Central memory CD8-positive, alpha-beta T cell (primary cell): ENCODE data around the gene FTSJ1.
A peak's percentile ranks its signal among the peaks of the same experiment; 100 is the strongest.
"Not testable (repeated sequence)": the region's sequence is repeated elsewhere in the genome, so short reads cannot be mapped to it uniquely, and the experiment has no call there.

Source experiments
- ATAC-seq: fragments of 150-1000 bp; cut with Tn5 transposase; replicated peaks from 2 replicates; pipeline ENCODE4 v1.10.0; 2022; ENCODE audit warnings: mild to moderate bottlenecking, moderate FRiP score, moderate number of reproducible peaks; ENCODE audit not compliant: poor library complexity, severe bottlenecking; ENCODE audit errors: extremely low read depth
- DNase-seq, 2 donors: peaks; one replicate each; pipeline ENCODE4 v3.0.0; 2021; ENCODE audit warnings: low spot score in 2 of 2
- H3K27ac Mint-ChIP-seq: one replicate; pipeline ENCODE4 v1.8.0; 2022; ENCODE audit warnings: low read depth, mild to moderate bottlenecking, moderate library complexity, mixed read lengths
- H3K27me3 Mint-ChIP-seq: one replicate; pipeline ENCODE4 v1.8.0; 2022; ENCODE audit warnings: mixed read lengths
- H3K36me3 Mint-ChIP-seq: one replicate; pipeline ENCODE4 v1.8.0; 2022; ENCODE audit warnings: mild to moderate bottlenecking, moderate library complexity, mixed read lengths; ENCODE audit not compliant: insufficient read depth
- H3K4me1 Mint-ChIP-seq: one replicate; pipeline ENCODE4 v1.8.0; 2022; ENCODE audit warnings: mixed read lengths
- H3K4me3 Mint-ChIP-seq: one replicate; pipeline ENCODE4 v1.8.0; 2022; ENCODE audit warnings: mild to moderate bottlenecking, moderate library complexity, mixed read lengths
- H3K9me3 Mint-ChIP-seq: one replicate; pipeline ENCODE4 v1.8.0; 2022; ENCODE audit warnings: mixed read lengths

Gene FTSJ1

GRCh38 chrX:48509619-48510018 is 33.6 kb downstream of the FTSJ1 start:
- Mint-ChIP-seq H3K36me3 (peaks cover 18% of the 10 kb centered on the region), H3K4me3 (peak overlapping the region; percentile 94), H3K27ac (peak overlapping the region; percentile 90)

GRCh38 chrX:48511560-48511959 is 35.6 kb downstream of the FTSJ1 start:
- ATAC-seq (no peak), DNase-seq (no peak)
- H3K4me3 Mint-ChIP-seq: no peak overlapping the region
- H3K27ac Mint-ChIP-seq: peak overlapping the region; percentile 90
- H3K36me3 Mint-ChIP-seq: peaks cover 23% of the 10 kb centered on the region
- H3K9me3 Mint-ChIP-seq: no peaks in the 10 kb centered on the region
- peaks cover 31% of the 10 kb centered on the region for H3K4me1 Mint-ChIP-seq
- H3K27me3 Mint-ChIP-seq: no peaks in the 10 kb centered on the region

More at GRCh38 chrX:48509619-48510018, 33.6 kb downstream of the FTSJ1 start:
- H3K9me3 Mint-ChIP-seq: no peaks in the 10 kb centered on the region
- DNase-seq (no peak), ATAC-seq (no peak)
- H3K4me1 Mint-ChIP-seq: peaks cover 22% of the 10 kb centered on the region
- no peaks in the 10 kb centered on the region for H3K27me3 Mint-ChIP-seq

DNA sequence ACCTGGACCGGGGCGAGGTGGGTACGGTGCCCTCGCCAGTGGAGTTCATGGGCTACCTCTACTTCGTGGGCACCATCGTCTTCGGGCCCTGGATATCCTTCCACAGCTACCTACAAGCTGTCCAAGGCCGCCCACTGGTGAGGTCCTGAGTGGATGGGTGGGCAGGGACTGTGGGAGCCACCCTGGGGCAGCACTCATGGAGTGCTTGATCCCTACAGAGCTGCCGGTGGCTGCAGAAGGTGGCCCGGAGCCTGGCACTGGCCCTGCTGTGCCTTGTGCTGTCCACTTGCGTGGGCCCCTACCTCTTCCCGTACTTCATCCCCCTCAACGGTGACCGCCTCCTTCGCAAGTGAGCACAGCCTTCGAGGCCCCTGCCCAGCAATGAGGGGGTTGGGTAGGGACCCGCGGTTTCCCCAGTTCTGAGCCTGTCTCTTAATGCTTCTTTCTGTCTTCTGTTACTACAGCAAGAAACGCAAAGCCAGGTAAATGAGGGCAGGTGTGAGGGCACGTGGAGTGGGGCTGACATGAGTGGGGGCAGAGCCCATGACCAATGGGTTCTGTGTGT is 36.5 kb downstream of the FTSJ1 start:
- Mint-ChIP-seq H3K36me3 (peaks cover 25% of the 10 kb centered on the region), H3K4me1 (peaks cover 37% of the 10 kb centered on the region), H3K4me3 (no peak overlapping the region), H3K9me3 (no peaks in the 10 kb centered on the region), H3K27ac (no peak overlapping the region), H3K27me3 (no peaks in the 10 kb centered on the region)
- no peak for ATAC-seq
- no peak for DNase-seq

DNA sequence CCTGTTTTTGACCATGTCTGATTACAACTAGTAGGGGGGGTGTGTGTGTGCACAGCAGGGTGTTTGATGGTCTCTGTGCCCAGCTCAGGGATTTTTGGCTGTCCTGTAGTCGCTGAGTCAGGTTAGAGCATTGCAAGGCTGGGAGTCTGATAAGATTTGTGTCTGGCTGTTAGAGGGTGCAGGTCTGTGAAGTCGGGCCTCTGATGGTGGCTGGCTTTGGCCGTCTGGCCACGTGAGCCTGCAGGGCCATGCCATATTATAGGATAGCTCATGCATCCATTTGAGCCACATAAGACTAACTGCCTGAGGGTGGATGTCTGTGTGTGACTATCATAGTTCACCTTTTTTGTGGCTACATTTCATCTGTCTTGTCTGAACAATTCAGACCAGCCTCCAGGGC is 37.7 kb downstream of the FTSJ1 start:
- H3K9me3 Mint-ChIP-seq: no peaks in the 10 kb centered on the region
- peaks cover 22% of the 10 kb centered on the region for H3K36me3 Mint-ChIP-seq
- ATAC-seq (no peak), DNase-seq (no peak)
- no peak overlapping the region for H3K4me3 Mint-ChIP-seq
- no peak overlapping the region for H3K27ac Mint-ChIP-seq
- H3K27me3 Mint-ChIP-seq: no peaks in the 10 kb centered on the region
- peaks cover 37% of the 10 kb centered on the region for H3K4me1 Mint-ChIP-seq

GRCh38 chrX:48514126-48514806 is 38.3 kb downstream of the FTSJ1 start:
- peaks cover 19% of the 10 kb centered on the region for H3K36me3 Mint-ChIP-seq
- no peak for ATAC-seq
- DNase-seq: no peak
- peaks cover 34% of the 10 kb centered on the region for H3K4me1 Mint-ChIP-seq
- H3K27ac Mint-ChIP-seq: no peak overlapping the region
- H3K27me3 Mint-ChIP-seq: no peaks in the 10 kb centered on the region
- no peaks in the 10 kb centered on the region for H3K9me3 Mint-ChIP-seq
- H3K4me3 Mint-ChIP-seq: no peak overlapping the region

GRCh38 chrX:48514868-48515460 is 39.0 kb downstream of the FTSJ1 start:
- no peak overlapping the region for H3K27ac Mint-ChIP-seq
- H3K9me3 Mint-ChIP-seq: no peaks in the 10 kb centered on the region
- H3K4me3 Mint-ChIP-seq: no peak overlapping the region
- H3K36me3 Mint-ChIP-seq: peaks cover 16% of the 10 kb centered on the region
- no peaks in the 10 kb centered on the region for H3K27me3 Mint-ChIP-seq
- peaks cover 27% of the 10 kb centered on the region for H3K4me1 Mint-ChIP-seq
- no peak for DNase-seq
- no peak for ATAC-seq

DNA sequence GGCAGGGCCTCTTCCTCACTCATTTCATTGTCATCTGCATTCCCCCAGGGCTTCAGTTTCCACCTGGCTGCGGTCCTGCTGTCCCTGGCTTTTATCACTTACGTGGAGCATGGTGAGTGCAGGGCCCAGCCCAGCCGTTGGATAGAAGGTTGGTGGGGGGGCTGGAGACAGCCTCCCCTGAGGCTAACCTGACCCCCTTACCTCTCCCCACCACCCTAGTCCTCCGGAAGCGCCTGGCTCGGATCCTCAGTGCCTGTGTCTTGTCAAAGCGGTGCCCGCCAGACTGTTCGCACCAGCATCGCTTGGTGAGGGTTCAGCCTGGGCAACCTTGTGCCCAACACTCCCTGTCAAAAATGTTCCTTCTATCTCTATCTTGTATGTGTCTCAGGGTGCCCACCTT is 39.8 kb downstream of the FTSJ1 start:
- Mint-ChIP-seq H3K27ac (no peak overlapping the region), H3K4me1 (peaks cover 29% of the 10 kb centered on the region), H3K36me3 (peaks cover 15% of the 10 kb centered on the region), H3K27me3 (no peaks in the 10 kb centered on the region), H3K9me3 (no peaks in the 10 kb centered on the region), H3K4me3 (no peak overlapping the region)
- ATAC-seq: no peak
- DNase-seq: no peak

GRCh38 chrX:48516285-48516684 is 40.3 kb downstream of the FTSJ1 start:
- Mint-ChIP-seq H3K36me3 (peaks cover 15% of the 10 kb centered on the region), H3K4me1 (peaks cover 29% of the 10 kb centered on the region), H3K27ac (no peak overlapping the region), H3K4me3 (no peak overlapping the region), H3K9me3 (no peaks in the 10 kb centered on the region), H3K27me3 (no peaks in the 10 kb centered on the region)
- DNase-seq (no peak), ATAC-seq (no peak)

- Mint-ChIP-seq H3K27me3 (no peaks in the 10 kb centered on the region), H3K27ac (no peak overlapping the region), H3K36me3 (peaks cover 19% of the 10 kb centered on the region), H3K9me3 (no peaks in the 10 kb centered on the region), H3K4me1 (peaks cover 28% of the 10 kb centered on the region), H3K4me3 (no peak overlapping the region)
- DNase-seq (no peak), ATAC-seq (no peak)
These were observed 41.0 kb downstream of the FTSJ1 start for GRCh38 chrX:48516987-48517386.

- peaks cover 19% of the 10 kb centered on the region for H3K36me3 Mint-ChIP-seq
- H3K4me1 Mint-ChIP-seq: peaks cover 28% of the 10 kb centered on the region
- not testable (repeated sequence) for ATAC-seq, DNase-seq, H3K27me3 Mint-ChIP-seq, H3K9me3 Mint-ChIP-seq, H3K27ac Mint-ChIP-seq, H3K4me3 Mint-ChIP-seq
These were observed 43.5 kb downstream of the FTSJ1 start for GRCh38 chrX:48519481-48519880.

DNA sequence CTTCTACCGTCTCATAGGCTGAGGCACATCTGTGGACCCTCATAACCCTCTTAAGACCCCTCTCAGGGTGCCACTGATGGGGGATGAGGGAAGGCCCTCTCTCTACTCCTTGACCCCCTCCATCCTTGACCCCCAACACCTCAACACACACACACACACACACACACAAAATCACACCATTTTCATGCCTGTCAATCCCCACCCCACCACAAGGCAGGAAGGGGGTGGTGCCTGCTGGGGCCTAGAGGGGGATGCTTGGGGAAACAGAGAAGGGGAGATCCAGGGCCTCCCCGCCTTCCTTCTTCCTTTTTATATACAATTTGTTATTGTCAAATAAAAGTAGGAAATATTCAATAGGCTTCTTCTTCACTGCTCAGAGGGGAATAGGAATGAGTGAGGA is 44.5 kb downstream of the FTSJ1 start:
- Mint-ChIP-seq H3K4me3 (peak overlapping the region; percentile 84), H3K4me1 (peaks cover 24% of the 10 kb centered on the region), H3K9me3 (no peaks in the 10 kb centered on the region), H3K27ac (peak overlapping the region; percentile 95), H3K36me3 (peaks cover 18% of the 10 kb centered on the region), H3K27me3 (no peaks in the 10 kb centered on the region)
- no peak for ATAC-seq
- DNase-seq: no peak

GRCh38 chrX:48520976-48521352 is 45.0 kb downstream of the FTSJ1 start:
- peaks cover 22% of the 10 kb centered on the region for H3K36me3 Mint-ChIP-seq
- ATAC-seq: no peak
- H3K27ac Mint-ChIP-seq: peak overlapping the region; percentile 95
- H3K27me3 Mint-ChIP-seq: no peaks in the 10 kb centered on the region
- H3K4me1 Mint-ChIP-seq: peaks cover 24% of the 10 kb centered on the region
- peak overlapping the region; percentile 84 for H3K4me3 Mint-ChIP-seq
- no peaks in the 10 kb centered on the region for H3K9me3 Mint-ChIP-seq
- no peak for DNase-seq
